Measurements from ENCODE around the gene FAM20C.

FAM20C gene

GRCh38 chr7:195010-195829 lies 2.8 kb downstream of the FAM20C start:
- ChIA-PET CTCF (no interaction called here), POLR2A (interaction anchor here (0.5 kb wide), 1 partner anchor 1195 kb away, joined by 3 read pairs; no protein-coding TSS in a partner anchor)
- H3K27ac ChIP-seq (ENCODE audit: extremely low read depth, low read depth, low read length), result no peak overlapping the region
- H3K9me3 ChIP-seq (ENCODE audit: control insufficient read depth, insufficient read depth, low read depth, low read length), result no peaks in the 10 kb centered on the region
- no peak for TF ChIP-seq GLI2 (tag by site-specific recombination; IDR thresholded peaks at IDR 0.05; ENCODE audit: borderline replicate concordance, low read depth)
- TF ChIP-seq, protein P1, sequence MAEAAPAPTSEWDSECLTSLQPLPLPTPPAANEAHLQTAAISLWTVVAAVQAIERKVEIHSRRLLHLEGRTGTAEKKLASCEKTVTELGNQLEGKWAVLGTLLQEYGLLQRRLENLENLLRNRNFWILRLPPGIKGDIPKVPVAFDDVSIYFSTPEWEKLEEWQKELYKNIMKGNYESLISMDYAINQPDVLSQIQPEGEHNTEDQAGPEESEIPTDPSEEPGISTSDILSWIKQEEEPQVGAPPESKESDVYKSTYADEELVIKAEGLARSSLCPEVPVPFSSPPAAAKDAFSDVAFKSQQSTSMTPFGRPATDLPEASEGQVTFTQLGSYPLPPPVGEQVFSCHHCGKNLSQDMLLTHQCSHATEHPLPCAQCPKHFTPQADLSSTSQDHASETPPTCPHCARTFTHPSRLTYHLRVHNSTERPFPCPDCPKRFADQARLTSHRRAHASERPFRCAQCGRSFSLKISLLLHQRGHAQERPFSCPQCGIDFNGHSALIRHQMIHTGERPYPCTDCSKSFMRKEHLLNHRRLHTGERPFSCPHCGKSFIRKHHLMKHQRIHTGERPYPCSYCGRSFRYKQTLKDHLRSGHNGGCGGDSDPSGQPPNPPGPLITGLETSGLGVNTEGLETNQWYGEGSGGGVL (tag by site-specific recombination; IDR thresholded peaks at IDR 0.05), result peak; percentile 35
- H3K4me1 ChIP-seq (ENCODE audit: control insufficient read depth, insufficient read depth, low read length), result peaks cover 6% of the 10 kb centered on the region; the same call in 1 of the 2 replicates
- H3K36me3 ChIP-seq (ENCODE audit: control insufficient read depth in 2 of 2, insufficient read depth in 1 of 2, low read length in 2 of 2), result peaks cover 0 to 47% of the 10 kb centered on the region in 2 experiments; a peak in 2 of 3 replicates
- no peak overlapping the region for H3K4me3 ChIP-seq (ENCODE audit: low read depth, low read length)

- ChIA-PET CTCF (no interaction called here), POLR2A (no interaction called here)
- Histone ChIP-seq H3K4me3 (ENCODE audit: low read depth, low read length) (no peak overlapping the region), H3K9me3 (ENCODE audit: control insufficient read depth, insufficient read depth, low read depth, low read length) (no peaks in the 10 kb centered on the region), H3K27ac (ENCODE audit: extremely low read depth, low read depth, low read length) (no peak overlapping the region), H3K36me3 (ENCODE audit: control insufficient read depth in 2 of 2, insufficient read depth in 1 of 2, low read length in 2 of 2) (peaks cover 0 to 49% of the 10 kb centered on the region in 2 experiments; a peak in 2 of 3 replicates), H3K4me1 (ENCODE audit: control insufficient read depth, insufficient read depth, low read length) (peaks cover 6% of the 10 kb centered on the region; the same call in 1 of the 2 replicates)
- TF ChIP-seq ZNF777 (tag by site-specific recombination; IDR thresholded peaks at IDR 0.05; ENCODE audit: borderline replicate concordance) (no peak), ZNF391 (tag by site-specific recombination; IDR thresholded peaks at IDR 0.05; ENCODE audit: borderline replicate concordance, low read depth) (no peak), ZNF132 (tag by site-specific recombination; IDR thresholded peaks at IDR 0.05; ENCODE audit: borderline replicate concordance) (no peak), ZNF350 (tag by site-specific recombination; IDR thresholded peaks at IDR 0.05) (no peak), ZNF148 (tag by site-specific recombination; IDR thresholded peaks at IDR 0.05; ENCODE audit: borderline replicate concordance) (no peak), MYNN (tag by site-specific recombination; IDR thresholded peaks at IDR 0.05; ENCODE audit: borderline replicate concordance) (no peak), ZNF274 (IDR thresholded peaks at IDR 0.05; ENCODE audit: low read length) (no peak), ZNF274 (tag by site-specific recombination; IDR thresholded peaks at IDR 0.05; ENCODE audit: borderline replicate concordance) (no peak), KLF16 (tag by site-specific recombination; IDR thresholded peaks at IDR 0.05) (no peak), SP3 (tag by site-specific recombination; IDR thresholded peaks at IDR 0.05) (no peak), ZBTB21 (tag by site-specific recombination; IDR thresholded peaks at IDR 0.05) (no peak), YY2 (tag by site-specific recombination; IDR thresholded peaks at IDR 0.05) (no peak)
- TF ChIP-seq, protein P1 (tag by site-specific recombination; IDR thresholded peaks at IDR 0.05), result no peak
Observed at GRCh38 chr7:195830-196128, 3.4 kb downstream of the FAM20C start.

- Histone ChIP-seq H3K36me3 (ENCODE audit: control insufficient read depth in 2 of 2, insufficient read depth in 1 of 2, low read length in 2 of 2) (peaks cover 0 to 53% of the 10 kb centered on the region in 2 experiments; a peak in 2 of 3 replicates), H3K9me3 (ENCODE audit: control insufficient read depth, insufficient read depth, low read depth, low read length) (no peaks in the 10 kb centered on the region), H3K27ac (ENCODE audit: extremely low read depth, low read depth, low read length) (no peak overlapping the region), H3K4me3 (ENCODE audit: low read depth, low read length) (no peak overlapping the region), H3K4me1 (ENCODE audit: control insufficient read depth, insufficient read depth, low read length) (peaks cover 6% of the 10 kb centered on the region; the same call in 1 of the 2 replicates)
- ChIA-PET POLR2A (no interaction called here), CTCF (no interaction called here)
- TF ChIP-seq, protein P2, sequence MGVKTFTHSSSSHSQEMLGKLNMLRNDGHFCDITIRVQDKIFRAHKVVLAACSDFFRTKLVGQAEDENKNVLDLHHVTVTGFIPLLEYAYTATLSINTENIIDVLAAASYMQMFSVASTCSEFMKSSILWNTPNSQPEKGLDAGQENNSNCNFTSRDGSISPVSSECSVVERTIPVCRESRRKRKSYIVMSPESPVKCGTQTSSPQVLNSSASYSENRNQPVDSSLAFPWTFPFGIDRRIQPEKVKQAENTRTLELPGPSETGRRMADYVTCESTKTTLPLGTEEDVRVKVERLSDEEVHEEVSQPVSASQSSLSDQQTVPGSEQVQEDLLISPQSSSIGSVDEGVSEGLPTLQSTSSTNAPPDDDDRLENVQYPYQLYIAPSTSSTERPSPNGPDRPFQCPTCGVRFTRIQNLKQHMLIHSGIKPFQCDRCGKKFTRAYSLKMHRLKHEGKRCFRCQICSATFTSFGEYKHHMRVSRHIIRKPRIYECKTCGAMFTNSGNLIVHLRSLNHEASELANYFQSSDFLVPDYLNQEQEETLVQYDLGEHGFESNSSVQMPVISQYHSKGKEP (tag by site-specific recombination; IDR thresholded peaks at IDR 0.05), result no peak
- TF ChIP-seq, protein P3, sequence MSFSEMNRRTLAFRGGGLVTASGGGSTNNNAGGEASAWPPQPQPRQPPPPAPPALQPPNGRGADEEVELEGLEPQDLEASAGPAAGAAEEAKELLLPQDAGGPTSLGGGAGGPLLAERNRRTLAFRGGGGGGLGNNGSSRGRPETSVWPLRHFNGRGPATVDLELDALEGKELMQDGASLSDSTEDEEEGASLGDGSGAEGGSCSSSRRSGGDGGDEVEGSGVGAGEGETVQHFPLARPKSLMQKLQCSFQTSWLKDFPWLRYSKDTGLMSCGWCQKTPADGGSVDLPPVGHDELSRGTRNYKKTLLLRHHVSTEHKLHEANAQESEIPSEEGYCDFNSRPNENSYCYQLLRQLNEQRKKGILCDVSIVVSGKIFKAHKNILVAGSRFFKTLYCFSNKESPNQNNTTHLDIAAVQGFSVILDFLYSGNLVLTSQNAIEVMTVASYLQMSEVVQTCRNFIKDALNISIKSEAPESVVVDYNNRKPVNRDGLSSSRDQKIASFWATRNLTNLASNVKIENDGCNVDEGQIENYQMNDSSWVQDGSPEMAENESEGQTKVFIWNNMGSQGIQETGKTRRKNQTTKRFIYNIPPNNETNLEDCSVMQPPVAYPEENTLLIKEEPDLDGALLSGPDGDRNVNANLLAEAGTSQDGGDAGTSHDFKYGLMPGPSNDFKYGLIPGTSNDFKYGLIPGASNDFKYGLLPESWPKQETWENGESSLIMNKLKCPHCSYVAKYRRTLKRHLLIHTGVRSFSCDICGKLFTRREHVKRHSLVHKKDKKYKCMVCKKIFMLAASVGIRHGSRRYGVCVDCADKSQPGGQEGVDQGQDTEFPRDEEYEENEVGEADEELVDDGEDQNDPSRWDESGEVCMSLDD (tag by site-specific recombination; IDR thresholded peaks at IDR 0.05), result no peak
- TF ChIP-seq ZFHX2 (tag by site-specific recombination; conservative IDR thresholded peaks at IDR 0.05) (peak; percentile 40; the same call in 1 of the 2 replicates), ZNF701 (tag by site-specific recombination; IDR thresholded peaks at IDR 0.05) (no peak), ZBTB7A (tag by site-specific recombination; IDR thresholded peaks at IDR 0.05; ENCODE audit: low read depth) (no peak)
Observed at GRCh38 chr7:196283-196682, 3.9 kb downstream of the FAM20C start.
